Glomerular endothelial cell (primary cell): Measurements from ENCODE around the gene SMC6. TPM values are rescaled to one million over a fixed set of nuclear protein-coding genes. Genes with fewer than 3 reads are reported as not detected.
A peak's percentile ranks its signal among the peaks of the same experiment; 100 is the strongest.

Source experiments
- DNase-seq: peaks from one replicate; pipeline ENCODE4 v3.0.0-alpha.2; 2011; ENCODE audit warnings: low read depth, low spot score; ENCODE audit errors: extremely low read depth
- total RNA-seq: library from RNA; depleted of rRNA; stranded (reverse); fragments of >200 nt; gene quantifications from 2 replicates; pipeline ENCODE4 v1.2.3, GENCODE V29; 2015

SMC6 gene
- total RNA-seq, 1 donor from 2014 or later: 26.0 TPM

DNA sequence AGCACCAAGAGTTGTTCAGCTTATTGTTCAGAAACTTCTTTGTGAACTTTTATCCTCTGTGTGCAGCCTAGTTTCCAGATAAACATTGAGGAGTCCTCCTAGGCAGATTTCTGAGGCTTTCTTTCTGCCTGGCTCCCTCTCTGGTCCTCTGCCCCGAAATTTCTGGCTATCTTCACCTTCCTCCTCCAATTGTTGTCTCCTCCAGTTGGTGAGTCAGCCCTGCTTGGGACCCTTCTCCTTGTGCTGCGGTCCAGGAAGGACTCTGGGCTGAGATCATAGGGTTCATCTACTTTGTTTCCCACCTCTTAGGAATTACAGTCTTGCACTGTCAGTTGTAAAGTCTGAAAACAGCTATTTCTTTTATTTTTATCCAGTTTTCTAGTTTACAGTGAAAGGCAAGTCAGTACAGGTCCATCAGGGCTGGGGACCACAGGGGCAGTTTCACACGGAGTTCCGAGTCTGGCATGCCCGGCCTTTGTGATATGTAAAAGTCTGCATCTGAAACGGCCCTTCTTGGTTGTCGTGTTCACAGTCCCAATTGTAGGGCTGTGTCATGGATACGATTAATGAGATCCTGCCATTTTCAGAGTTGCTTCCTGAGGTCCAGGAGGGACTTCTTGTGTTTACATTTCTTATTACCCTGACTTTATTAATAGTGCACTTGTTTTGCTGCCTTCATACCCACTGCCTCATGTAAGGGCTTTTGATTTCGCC lies 100.8 kb downstream of the SMC6 start:
- no peak for DNase-seq

DNA sequence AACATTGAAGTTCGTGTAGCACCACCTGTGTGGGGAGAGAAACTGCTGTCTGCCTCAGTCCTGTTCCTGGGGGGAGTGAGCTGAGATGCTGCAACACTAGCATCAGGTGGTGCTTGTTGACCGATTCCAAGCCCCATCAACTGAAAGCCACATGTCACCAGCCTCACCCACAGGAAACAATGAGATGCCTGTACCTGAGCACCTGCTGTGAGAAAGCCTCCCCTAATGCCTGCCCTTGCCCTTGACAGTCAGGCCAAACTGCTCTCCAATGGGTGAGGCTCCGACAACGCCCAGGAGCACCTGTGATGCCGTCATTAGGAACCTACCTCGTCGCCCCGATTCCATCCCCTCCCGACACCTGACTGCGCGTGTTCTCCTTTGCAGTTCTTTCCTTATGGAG lies 104.6 kb downstream of the SMC6 start:
- DNase-seq: no peak

DNA sequence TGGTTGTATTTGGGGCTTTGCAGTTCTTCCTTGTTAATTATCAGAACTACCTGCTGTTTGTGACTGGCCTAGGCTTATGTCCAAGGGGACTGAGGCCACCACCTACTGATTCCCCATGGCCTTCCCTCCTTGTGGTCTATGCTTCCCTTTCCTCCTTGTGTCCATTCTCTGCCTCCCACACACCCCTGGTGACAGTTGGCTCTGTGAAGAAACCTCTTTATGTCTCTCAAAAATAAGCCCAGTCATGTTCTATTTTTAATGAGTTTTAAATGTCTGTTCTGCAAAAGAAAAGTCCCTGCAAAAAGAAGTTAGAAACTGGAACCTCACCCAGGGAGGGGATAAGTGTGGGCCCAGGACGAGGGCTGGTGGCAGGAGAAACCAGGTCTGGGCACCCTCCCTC lies 105.0 kb downstream of the SMC6 start:
- DNase-seq: no peak

DNA sequence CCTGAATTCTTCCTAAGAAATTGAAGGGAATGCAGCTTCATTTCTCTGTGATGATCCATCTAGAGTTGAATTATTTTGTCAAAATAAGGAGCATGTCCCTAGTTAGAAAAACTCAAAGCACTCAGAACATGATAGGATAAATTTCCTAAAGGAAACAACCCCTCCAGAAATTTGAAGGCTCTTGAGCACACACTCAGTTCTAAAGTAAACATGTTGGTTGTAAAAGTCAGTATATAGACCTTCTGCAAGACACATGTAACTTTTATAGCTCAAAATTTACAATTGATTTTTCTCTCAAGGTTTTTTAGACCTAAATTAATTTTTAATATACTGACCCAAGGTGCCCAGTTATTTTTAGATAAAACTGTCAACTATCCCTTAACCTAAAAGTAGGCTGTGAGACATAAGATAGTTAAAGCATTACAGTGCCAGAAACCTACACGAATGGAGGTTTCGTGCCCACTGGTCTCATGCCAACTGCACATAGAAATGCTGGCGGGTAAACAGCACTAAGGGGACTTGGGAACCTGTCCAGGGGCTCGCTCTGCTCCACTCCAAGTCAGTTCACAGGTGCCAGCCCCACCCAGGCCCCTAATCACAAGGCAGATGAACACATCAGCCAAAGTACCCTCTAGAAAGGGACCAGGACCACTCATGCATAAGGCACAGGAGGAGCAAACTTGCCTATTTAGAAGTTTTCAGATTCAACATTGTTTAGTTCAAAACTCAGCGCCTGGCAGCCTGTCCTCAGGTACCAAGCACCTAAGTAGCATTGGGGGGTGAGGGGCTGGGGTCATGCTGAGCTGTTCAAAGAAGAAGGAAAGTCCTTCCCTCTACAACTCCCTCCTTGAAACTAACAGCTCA lies 106.5 kb downstream of the SMC6 start:
- no peak for DNase-seq

DNA sequence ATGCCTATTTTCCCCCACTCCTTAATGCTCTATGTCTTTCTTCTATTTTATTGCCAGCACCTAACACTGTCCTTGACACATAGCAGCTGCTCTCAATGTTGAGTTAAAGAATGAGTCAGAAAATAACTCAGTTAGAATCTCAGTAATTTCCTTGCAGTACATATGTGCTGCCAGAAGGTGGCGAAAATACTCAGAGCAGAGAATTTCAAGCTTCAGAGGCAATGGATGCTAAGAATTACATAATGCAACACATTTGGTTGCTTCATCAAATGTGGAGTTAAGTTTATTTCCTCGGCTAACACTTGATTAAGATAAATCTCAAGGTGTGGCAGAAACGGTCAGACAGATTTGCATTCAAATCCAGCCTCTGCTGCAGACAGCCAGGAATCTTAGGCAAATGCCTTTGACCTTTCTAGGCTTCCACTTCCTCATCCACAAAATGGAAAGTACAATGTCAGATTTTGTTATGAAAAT lies 107.5 kb downstream of the SMC6 start:
- DNase-seq: peak; percentile 50

DNA sequence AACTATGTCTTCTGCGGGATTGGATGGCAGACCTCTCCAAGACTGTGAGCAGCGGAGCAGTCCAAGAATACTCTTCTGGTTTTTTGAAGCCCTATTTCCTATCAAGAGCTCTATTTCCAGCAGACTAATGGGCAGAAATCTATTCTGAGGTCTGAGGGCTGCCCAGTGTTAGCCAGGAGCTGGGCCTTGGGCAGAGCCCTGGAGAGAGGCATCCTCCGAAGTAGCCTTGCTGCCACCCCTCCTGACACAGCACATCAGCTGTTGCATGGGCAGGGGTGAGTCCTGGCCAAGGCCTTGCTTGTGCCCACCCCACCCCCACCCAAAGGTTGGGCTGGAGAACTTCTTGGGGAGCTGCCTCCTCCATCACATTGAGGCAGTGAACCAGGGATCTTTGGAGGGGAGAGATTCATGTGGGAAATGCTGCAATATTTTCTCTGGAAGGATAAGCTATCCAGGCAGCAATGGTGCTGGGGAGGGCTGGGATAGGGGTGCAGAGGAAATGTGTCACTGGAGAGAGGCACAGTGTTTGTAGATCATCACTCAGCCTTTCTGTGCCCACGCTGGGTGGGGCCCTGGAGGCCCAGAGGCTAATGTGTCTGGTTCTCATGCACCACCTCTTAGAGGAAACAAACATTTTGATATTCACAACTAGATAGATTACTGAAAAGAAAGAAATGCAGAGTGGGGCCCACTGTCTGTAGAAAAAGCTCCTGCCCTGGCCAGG lies 108.5 kb downstream of the SMC6 start:
- DNase-seq: no peak

DNA sequence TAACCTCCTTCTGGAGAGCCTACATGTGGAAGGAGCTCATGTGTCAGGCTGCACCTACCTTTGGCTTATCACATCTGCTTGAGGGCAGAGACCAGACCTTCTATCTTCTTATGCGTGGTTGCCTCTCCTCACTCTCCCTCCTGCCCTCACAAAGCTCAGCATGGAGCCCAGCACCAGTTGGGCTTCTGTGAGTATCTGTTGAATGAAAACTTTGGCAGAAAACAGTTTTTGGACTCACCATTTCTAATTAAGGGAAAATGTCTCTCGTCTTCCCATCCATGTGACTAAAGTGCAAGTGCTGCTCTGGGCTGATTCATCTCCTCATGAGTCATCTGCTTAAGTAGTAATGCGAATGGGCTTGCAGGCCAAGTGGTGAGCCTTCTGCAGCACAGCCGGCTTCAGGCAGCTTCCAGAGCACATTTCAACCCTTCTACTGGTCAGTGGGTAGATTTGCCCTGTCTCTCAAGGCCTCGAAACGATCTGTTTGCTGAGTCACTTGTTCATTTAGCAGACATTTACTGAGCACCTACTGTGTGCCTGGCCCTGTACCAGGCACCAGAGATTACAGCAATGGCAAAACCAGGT lies 110.5 kb downstream of the SMC6 start:
- DNase-seq: peak; percentile 68

DNA sequence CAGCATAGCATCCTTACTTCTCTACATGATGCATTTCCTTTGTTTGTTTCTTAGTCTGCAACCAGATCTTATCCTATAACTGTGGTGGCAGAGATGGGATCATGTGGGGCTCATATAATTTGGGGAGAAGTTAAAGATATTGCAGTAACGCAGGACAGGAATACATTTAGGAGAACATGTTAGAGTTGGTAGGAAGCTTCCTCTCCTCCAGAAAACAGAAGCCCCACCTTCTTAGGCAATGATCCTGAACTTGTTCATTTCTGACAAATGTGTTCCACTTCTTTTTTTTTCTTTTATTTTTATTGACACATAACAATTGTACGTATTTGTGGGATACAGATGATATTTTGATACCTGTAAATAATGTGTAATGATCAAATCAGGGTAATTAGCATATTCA lies 113.2 kb downstream of the SMC6 start:
- DNase-seq: no peak

DNA sequence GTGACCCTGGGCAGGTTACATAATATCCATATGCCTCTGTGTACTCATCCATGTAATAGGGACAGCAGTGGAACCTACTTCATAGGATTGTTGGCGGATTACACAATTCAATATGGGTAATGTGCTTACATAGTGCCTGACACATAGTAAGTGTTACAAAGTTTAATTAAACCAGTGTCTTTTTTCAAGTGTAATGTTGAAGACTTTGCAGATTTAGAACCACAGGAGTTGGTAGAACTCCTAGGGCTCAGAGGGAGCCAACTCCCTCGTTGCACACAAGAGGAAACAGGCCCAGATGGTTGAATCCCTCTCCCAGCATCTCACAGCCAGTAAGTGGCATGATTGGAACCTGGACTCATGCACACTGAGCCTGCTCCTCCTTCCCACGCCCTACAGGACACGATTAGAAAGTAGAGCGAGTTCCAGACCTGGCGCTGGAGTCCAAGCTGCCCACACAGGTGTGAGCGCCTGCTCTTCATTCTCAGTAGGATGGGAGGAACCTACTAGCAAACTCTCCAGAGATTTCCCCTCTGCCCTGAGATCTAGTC lies 115.3 kb downstream of the SMC6 start:
- no peak for DNase-seq

DNA sequence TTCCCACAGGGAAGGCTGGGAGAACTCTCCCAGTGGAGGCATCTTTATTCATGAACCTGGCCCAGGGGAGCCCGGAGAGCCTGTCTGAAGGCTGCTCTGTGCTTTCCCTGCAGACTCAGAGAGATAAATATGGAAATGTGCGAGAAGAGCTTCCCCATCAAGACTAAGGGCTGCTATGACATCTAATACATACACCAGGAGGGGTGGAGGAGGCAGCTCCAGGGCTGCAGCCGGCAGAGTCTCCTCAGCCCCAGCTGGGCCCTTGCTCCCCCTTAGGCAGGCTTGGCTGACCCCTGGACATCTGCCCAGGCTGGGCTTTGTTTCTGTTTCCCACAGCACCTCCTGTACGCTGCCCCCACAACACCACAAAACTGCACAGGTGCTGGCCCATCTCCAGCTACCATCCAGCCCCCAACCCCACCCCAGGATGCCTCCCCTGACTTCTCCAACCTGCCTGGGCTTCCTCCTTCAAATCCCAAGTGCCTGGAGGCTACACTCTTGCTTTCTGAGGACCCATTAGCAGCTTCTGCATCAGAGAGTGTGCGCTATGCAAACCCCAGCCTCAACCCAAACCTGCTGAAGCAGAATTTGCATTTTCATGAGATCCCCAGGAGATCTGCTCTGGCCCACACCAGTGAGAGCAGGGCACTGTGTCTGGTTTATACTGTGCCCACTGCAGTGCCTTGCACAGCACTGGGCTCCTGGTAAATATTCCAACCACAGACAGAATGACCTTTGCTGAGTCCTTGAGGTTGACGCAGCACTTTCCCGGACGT lies 116.3 kb downstream of the SMC6 start:
- no peak for DNase-seq

DNA sequence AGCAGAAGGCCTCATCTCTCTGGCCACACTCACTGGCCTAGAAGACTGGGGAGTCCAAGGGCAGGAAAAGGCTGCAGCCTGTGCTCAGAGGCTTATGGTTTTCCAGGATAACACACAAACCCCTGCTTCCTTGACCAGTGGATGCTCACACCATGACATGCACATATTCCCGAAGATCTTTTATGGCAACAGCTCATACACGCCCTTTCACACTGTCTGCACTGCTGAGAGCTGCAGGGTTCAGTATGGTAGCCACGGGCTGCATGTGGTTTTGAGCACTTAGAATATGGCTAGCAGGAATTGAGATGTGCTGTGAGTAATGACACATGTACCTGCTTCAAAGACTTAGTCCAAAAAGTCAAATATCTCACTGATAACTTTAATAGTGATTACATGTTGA lies 117.4 kb downstream of the SMC6 start:
- no peak for DNase-seq

DNA sequence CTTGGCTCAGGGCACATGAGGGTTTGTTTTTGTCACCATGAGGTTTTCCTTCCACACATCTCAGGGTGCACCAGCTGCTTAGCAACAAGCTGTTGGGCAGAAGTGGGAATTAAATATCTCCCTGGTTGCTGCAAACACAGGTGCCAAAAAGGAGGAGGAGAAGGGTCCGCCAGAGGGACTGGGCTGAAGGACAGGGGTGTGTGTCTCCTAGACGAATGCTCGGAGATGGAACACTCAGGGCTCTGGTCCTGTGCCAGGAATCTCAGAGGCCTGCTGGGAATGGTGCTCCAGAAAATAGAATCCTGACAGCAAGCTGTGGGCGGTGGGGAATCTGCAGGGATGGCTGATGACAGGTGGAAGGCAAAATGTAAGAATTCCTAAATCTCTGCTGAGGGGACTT lies 118.6 kb downstream of the SMC6 start:
- DNase-seq: no peak

DNA sequence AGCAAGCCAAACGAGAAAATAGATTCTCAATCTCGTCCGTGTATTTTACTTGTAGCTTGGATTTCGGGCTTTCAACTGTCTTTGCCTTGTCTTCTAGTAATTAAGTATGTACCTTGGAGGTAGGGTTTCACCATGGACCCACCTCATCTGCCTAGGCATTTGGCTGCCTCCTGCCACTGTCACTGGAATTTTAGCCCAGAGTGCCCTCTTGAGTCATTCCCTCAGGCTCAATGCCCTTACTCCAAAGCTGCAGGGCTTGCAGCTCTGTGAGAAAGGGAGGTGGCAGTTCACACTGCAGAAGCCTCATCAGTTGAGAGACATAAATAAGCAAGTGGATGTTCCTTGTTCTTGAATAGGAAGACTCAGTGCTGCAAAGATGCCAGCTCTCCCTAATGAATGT lies 123.5 kb downstream of the SMC6 start:
- no peak for DNase-seq

DNA sequence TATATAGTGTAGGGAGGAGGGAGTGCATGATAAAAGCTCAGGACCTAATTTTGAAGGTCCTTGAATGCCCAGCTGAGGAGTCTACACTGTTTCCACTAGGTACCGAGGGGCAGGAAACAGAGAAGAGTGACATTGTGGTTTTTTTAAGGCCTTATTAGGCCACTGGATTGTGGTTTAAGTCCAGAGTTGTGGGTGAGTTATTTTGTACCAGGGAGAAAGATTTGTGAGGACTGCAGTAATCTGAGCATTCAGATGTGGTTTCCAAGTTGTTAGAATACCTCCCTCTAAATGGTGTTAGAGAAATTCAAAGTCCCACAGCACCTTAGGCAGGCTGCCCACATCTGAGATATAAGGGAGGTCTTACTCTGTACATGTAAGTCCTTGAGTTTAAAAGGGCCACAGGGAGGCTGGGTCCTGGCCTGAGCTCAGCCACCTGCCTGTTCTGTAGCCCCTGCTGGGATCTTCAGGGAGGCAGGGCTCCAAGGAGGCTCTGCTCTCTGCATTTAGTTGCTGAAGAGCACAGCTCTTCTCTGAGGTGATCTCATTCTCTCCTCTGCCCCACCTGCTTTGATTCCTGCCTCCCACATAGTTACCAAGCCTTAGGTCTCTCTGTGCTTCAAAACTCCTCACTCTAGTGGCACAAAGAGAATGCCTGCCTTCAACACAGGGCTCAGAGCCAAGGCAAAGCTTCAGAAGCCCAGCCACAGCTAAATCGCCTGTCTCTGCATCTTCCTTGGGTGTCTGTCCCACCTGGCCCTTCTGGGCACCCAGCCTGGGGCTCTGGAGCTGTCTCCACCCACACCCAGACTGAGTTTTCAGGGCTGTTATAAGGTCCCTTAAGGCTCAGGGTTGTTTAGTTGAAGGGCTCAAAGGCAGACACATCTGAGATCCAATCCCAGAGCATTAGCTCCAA lies 125.0 kb downstream of the SMC6 start:
- no peak for DNase-seq

DNA sequence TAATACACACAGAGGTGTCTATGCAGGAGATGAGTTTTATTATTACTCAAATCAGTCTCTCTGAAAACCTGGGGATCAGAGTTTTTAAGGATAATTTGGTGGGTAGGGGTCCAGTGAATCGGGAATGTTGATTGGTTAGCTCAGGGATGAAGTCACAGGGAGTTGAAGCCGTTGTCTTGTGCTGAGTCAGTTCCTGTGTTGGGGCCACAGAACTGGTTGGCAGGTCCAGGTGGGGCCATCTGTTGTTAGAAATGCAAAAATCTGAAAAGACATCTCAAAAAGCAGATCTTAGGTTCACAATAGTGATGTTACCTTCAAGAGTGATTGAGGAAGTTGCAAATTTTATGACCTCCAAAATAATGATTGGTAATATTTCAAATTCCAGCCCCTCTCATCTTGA lies 126.2 kb downstream of the SMC6 start:
- no peak for DNase-seq

DNA sequence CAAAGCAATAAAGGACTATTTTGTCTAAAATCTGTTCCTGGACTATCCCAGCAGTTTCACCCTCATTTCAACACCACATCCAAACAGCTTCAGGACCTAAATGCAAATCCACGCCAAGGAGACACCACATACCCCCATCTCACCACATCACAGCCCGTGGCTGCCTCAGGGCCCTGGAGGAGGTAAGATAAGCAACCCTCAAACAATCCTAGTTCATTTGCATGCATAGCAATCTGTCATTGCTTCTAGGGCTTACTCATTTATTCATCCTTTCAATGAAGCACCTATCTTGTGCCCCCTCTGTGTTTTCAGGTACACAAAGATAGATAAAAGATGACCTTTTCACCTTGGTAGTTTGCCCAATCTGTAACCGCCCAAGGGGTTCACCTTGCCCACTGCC lies 126.6 kb downstream of the SMC6 start:
- no peak for DNase-seq

DNA sequence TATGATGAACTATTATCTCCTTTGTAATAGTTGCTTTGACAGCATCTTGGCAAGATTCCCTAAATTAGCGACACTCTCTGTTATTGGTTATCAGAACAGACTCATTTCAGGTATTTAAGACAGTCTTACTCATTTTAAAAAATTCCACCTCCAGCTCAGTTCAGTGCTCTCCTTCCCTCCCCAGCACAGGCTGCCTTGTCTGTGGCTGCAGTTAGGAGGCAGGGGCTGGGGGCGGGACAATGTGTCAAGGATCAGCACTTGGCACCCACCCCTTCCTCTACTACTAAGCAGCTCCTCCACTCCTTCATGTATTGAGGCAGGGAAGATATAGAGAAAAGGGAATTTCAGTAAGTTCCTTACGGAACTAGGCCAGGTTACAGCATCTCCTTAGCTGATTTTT lies 128.2 kb downstream of the SMC6 start:
- DNase-seq: no peak

DNA sequence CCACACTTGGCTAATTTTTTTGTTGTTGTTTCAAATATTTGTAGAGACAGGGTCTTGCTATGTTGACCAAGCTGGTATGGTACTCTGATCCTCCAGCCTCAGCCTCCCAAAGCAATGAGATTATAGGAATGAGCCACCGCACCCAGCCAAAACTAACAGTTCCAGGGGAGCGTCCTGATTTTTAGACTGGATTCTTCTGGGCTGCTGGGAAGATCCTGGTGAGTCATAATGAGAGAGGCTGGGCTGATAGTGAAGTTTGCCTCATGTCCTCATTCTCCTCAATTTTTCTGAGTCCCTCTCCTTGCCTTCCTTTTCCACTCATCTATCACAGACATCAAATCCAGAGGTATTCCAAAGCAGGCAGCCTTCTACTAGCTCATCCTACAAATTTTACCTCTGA lies 131.8 kb downstream of the SMC6 start:
- DNase-seq: no peak

DNA sequence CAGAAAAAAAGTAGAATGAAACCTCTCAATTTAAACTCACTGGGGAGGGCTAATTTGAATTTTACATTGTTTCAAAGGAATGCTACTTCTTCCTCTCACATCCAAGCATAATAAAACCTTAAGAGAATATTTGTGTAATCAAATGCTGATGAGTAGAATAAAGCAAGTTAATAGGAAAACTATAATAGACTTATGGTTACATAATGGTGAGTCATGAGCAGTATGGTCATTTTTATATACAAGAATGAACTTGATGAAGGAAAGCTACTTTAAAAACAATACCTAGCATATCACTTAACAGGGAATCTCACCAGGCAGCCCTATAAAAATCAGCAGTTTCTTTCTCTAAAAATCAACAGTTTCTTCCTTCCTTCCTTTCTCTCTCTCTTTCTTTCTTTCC lies 132.8 kb downstream of the SMC6 start:
- no peak for DNase-seq
